Measurements from ENCODE around the gene ATP9B.

The ATP9B gene

GRCh38 chr18:79356435-79356834 lies 287.2 kb downstream of the ATP9B start:
- H3K4me1 ChIP-seq (ENCODE audit: control insufficient read depth, insufficient read depth, low read length): no peaks in the 10 kb centered on the region
- H3K27ac ChIP-seq (ENCODE audit: extremely low read depth, low read depth, low read length): no peak overlapping the region
- POLR2A ChIA-PET: no interaction called here
- CTCF ChIA-PET: no interaction called here
- H3K9me3 ChIP-seq (ENCODE audit: control insufficient read depth, insufficient read depth, low read depth, low read length): no peaks in the 10 kb centered on the region
- no peak overlapping the region for H3K4me3 ChIP-seq (ENCODE audit: low read depth, low read length)
- TF ChIP-seq KLF8 (tag by site-specific recombination; IDR thresholded peaks at IDR 0.05) (no peak), ZNF658 (tag by site-specific recombination; IDR thresholded peaks at IDR 0.05) (no peak), ZNF362 (tag by site-specific recombination; IDR thresholded peaks at IDR 0.05) (no peak), ZNF510 (tag by site-specific recombination; IDR thresholded peaks at IDR 0.05; ENCODE audit: insufficient replicate concordance) (no peak), ZNF350 (tag by site-specific recombination; IDR thresholded peaks at IDR 0.05) (no peak), ZNF501 (tag by site-specific recombination; IDR thresholded peaks at IDR 0.05) (no peak), ZBTB11 (tag by site-specific recombination; conservative IDR thresholded peaks at IDR 0.05; ENCODE audit: low read depth) (no peak)
- peaks cover 0 to 18% of the 10 kb centered on the region in 2 experiments; a peak in 1 of 3 replicates for H3K36me3 ChIP-seq (ENCODE audit: control insufficient read depth in 2 of 2, insufficient read depth in 1 of 2, low read length in 2 of 2)

- ChIA-PET CTCF (interaction anchor here (1.2 kb wide), 2 partner anchors 17 to 168 kb away, joined by 3 to 6 read pairs; no protein-coding TSS in a partner anchor), POLR2A (no interaction called here)
- no peaks in the 10 kb centered on the region for H3K9me3 ChIP-seq (ENCODE audit: control insufficient read depth, insufficient read depth, low read depth, low read length)
- H3K27ac ChIP-seq (ENCODE audit: extremely low read depth, low read depth, low read length): no peak overlapping the region
- no peak for TF ChIP-seq ZNF558 (tag by site-specific recombination; IDR thresholded peaks at IDR 0.05)
- H3K4me1 ChIP-seq (ENCODE audit: control insufficient read depth, insufficient read depth, low read length): no peaks in the 10 kb centered on the region
- peaks cover 0 to 21% of the 10 kb centered on the region in 2 experiments; a peak in 1 of 3 replicates for H3K36me3 ChIP-seq (ENCODE audit: control insufficient read depth in 2 of 2, insufficient read depth in 1 of 2, low read length in 2 of 2)
- no peak overlapping the region for H3K4me3 ChIP-seq (ENCODE audit: low read depth, low read length)
These were observed 291.7 kb downstream of the ATP9B start for GRCh38 chr18:79360933-79361332.

- ChIA-PET CTCF (interaction anchor here (0.5 to 1.2 kb wide), 3 partner anchors 16 to 375 kb away, joined by 3 to 6 read pairs (median 4); no protein-coding TSS in a partner anchor), POLR2A (no interaction called here)
- H3K9me3 ChIP-seq (ENCODE audit: control insufficient read depth, insufficient read depth, low read depth, low read length): no peaks in the 10 kb centered on the region
- H3K36me3 ChIP-seq (ENCODE audit: control insufficient read depth in 2 of 2, insufficient read depth in 1 of 2, low read length in 2 of 2): peaks cover 0 to 21% of the 10 kb centered on the region in 2 experiments; a peak in 1 of 3 replicates
- H3K27ac ChIP-seq (ENCODE audit: extremely low read depth, low read depth, low read length): no peak overlapping the region
- TF ChIP-seq OVOL3 (tag by site-specific recombination; IDR thresholded peaks at IDR 0.05): no peak
- TF ChIP-seq ZNF555 (tag by site-specific recombination; conservative IDR thresholded peaks at IDR 0.05): no peak
- no peak for TF ChIP-seq ZNF394 (tag by site-specific recombination; IDR thresholded peaks at IDR 0.05; ENCODE audit: borderline replicate concordance)
- TF ChIP-seq ZNF211 (tag by site-specific recombination; IDR thresholded peaks at IDR 0.05; ENCODE audit: low read depth): no peak
- TF ChIP-seq PATZ1 (tag by site-specific recombination; IDR thresholded peaks at IDR 0.05): no peak
- TF ChIP-seq ZFP37 (tag by site-specific recombination; IDR thresholded peaks at IDR 0.05): no peak
- H3K4me1 ChIP-seq (ENCODE audit: control insufficient read depth, insufficient read depth, low read length): no peaks in the 10 kb centered on the region
- H3K4me3 ChIP-seq (ENCODE audit: low read depth, low read length): no peak overlapping the region
These were observed 292.8 kb downstream of the ATP9B start for GRCh38 chr18:79361766-79362522.

Data from HEK293 (cell line).